HG03354 (cell line): Measurements from ENCODE around the gene GARIN5A.

Source experiments
- ATAC-seq: cut with Tn5 transposase; IDR thresholded peaks from one replicate; pipeline ENCODE4 v1.9.1; 2021; ENCODE audit warnings: mild to moderate bottlenecking; ENCODE audit not compliant: unreplicated experiment, poor library complexity, severe bottlenecking

Gene GARIN5A

DNA sequence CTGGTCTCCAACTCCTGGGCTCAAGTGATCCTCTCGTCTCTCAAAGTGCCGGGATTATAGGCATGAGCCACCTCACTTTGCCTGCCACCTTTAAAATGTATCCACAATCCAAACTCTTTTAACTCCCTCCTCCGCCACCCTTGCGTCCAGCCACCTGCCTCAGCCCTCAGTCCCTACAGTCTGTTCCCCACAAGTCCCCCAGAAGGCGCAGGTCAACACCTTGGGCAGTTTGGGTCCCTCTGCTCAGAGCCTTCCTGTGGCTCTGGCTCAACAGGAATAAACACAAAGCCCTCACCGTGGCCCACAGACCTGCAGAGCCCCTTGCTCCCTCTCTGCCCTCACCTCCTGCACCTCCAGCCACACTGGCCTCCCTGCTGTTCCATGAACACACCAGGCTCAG, 7.8 kb downstream of the GARIN5A start:
- no peak for ATAC-seq

GRCh38 chr19:50467566-50467965, 9.1 kb downstream of the GARIN5A start:
- ATAC-seq, result no peak

- ATAC-seq, result no peak
Measured at GRCh38 chr19:50466706-50467039, 10.0 kb downstream of the GARIN5A start.

DNA sequence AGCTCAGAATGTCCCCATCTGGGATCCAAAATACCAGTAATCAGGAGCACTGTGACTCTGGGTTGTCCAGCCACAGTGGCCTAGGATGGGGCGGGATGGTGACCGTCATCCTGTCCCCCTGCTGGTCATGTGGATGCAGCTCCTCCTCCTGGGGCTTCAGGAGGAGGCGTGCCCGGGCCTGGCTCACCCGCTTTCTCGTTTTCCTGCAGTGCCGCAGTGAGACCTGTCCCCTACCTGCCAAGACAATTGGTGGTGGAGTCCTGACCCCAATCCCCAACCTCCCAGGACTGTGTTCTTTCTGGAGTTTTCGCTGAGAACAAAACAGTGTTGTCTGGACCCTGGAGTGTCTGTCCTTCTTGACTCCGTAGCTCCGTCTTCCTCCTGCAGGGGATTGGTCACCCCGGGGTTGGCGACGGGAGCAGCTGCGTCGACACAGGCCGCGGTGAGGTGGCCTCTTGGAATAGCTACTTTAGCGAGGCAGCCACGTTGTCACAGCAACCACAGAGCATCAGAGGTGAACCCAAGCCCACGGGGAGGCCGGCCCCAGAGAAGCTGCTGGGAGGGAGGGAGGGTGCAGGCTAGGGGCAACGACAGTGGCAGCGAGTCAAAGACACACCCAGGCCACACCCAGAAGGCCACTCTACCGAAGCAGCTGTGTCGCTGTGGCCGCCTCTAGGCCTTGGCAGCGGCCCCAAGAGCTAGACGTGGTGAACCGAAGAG, 10.5 kb downstream of the GARIN5A start:
- ATAC-seq, result no peak

GRCh38 chr19:50465000-50465399, 11.6 kb downstream of the GARIN5A start:
- ATAC-seq, result no peak

- no peak for ATAC-seq
Measured at GRCh38 chr19:50464348-50464747, 12.3 kb downstream of the GARIN5A start.

GRCh38 chr19:50462970-50463369, 13.7 kb downstream of the GARIN5A start:
- ATAC-seq, result no peak

GRCh38 chr19:50461066-50461875, 15.4 kb downstream of the GARIN5A start:
- peak; percentile 52 for ATAC-seq

- peak; percentile 74 for ATAC-seq
Measured at GRCh38 chr19:50460161-50460765, 16.4 kb downstream of the GARIN5A start.

- no peak for ATAC-seq
Measured at GRCh38 chr19:50459638-50460037, 17.0 kb downstream of the GARIN5A start.

DNA sequence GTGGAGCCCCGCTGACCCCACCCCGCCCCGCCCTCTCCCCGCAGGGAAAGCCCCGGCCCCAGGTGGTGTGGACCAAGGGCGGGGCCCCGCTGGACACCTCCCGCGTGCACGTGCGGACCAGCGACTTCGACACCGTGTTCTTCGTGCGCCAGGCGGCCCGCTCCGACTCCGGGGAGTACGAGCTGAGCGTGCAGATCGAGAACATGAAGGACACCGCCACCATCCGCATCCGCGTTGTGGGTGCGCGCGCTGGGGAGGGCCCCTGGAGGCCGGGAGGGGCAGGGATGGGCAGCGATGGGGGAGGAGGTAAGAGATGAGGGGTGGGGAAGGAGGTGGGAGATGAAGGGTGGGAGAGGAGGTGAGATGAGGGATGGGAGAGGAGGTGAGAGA, 17.6 kb downstream of the GARIN5A start:
- ATAC-seq, result no peak

DNA sequence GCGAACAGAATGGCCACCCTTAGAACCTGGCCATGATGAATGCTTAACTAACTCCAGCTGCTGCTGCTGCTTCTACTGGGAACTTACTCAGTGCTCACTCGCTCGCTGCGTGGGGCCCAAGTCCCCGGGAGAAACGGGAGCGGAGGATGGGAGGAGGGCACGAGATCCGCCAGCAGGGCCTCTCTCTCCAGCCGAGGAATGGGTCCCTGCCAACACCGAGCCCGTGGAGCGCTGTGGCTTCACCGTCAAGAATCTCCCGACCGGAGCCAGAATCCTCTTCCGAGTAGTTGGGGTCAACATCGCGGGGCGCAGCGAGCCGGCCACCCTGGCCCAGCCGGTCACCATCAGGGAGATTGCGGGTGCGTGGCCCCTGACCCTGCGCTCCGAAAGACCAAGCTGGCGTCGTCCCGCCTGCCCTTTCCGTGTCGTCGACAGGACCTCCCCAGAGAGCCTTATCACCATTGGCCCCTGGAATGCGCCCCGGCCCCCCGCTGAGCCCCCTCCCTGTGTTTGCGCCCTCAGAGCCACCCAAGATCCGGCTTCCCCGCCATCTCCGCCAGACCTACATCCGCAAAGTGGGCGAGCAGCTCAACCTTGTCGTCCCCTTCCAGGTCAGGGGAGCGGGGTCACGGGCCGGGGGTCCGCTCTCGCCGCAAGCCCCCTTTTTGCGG, 18.1 kb downstream of the GARIN5A start:
- ATAC-seq, result no peak

DNA sequence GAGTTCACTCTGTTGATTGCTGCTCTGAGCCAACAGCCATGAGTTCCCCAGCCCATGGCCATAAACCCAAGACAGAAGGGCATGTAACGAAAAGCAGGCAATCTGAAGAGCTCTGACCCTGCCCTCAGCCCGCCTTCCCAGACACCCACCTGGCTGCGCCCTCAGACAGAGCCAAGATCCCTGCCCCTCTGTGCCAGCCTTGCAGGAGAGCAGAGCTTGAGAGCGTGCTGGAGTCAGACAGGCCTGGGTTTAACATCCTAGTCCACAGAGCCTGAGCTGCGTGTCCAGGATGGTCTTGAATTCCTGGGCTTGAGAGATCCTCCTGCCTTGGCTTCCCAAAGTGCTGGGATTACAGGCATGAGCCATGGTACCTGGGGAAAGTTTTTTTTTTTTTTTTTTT, 19.3 kb downstream of the GARIN5A start:
- ATAC-seq, result no peak

GRCh38 chr19:50455992-50456391, 20.7 kb downstream of the GARIN5A start:
- ATAC-seq, result no peak

DNA sequence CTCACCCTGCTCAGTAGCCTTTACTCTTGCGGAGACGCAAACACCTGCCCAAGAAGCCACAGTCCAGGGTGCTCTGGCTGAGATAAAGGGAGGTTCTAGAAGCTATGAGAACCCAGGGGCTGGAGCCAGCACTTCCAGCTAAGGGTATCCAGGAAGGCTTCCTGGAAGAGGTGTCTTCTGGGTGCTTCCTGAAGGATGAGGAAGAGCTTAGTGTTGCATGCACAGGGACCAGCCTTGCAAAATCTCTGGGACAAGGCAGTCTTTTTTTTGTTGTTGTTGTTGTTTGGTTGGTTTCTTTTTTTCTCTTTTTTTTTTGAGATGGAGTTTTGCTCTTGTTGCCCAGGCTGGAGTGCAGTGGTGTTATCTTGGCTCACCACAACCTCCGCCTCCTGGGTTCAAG, 23.4 kb downstream of the GARIN5A start:
- no peak for ATAC-seq

DNA sequence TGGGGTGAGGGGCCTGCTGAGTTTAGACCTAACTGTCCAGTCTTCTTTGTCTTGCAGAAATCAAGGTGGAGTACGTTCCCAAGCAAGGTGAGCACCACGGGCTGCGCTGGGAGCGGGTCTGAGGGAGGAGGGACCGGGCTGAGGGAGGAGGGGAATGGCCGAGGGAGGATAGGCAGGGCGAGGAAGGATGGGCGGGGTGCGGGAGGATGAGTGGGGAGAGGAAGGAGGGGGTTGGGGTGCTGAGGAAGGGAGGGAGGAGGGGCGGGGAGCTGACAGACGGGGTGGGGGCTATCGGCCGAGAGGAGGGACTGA, 25.5 kb downstream of the GARIN5A start:
- ATAC-seq, result no peak

GRCh38 chr19:50450369-50451222, 26.1 kb downstream of the GARIN5A start:
- no peak for ATAC-seq

- ATAC-seq, result no peak
Measured at GRCh38 chr19:50449236-50449899, 27.3 kb downstream of the GARIN5A start.

- ATAC-seq, result no peak
Measured at GRCh38 chr19:50447750-50448149, 28.9 kb downstream of the GARIN5A start.
